Measurements from ENCODE around the gene PRM3.

Gene PRM3

DNA sequence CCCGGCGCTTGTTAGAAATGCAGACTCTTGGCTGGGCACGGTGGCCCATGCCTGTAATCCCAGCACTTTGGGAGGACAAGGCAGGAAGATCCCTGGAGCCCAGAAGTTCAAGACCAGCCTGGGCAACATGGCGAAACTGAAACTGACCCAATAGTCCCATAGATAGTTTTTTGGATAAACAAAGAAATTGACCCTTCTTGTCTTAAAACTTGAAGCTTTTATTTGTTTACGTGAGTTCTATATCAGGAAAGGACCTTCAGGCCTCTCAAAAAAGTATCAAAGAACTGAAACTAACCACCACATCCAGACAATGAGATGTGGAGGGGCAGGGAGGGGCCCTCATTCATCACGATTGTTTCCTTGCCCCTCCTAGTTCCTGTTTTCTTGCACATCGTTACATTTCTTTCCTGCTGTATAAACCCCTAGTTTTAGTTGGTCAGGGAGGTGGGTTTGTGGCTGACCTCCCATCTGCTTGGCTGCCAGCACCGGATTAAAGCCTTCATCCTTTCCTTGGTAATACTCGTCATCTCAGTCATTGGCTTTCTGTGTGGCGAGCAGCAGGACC is 37.6 kb upstream of the PRM3 start:
- H3K9me3 Mint-ChIP-seq = no peaks in the 10 kb centered on the region
- H3K27me3 Mint-ChIP-seq = no peaks in the 10 kb centered on the region
- peak; percentile 71 for ATAC-seq (replicated peaks; ENCODE audit: extremely low read depth, poor library complexity, severe bottlenecking)
- H3K4me3 Mint-ChIP-seq = peak overlapping the region; percentile 44
- H3K27ac Mint-ChIP-seq (ENCODE audit: low read depth) = peak overlapping the region; percentile 46
- DNase-seq (ENCODE audit: low spot score in 2 of 2) = peak in 1 of 2 donors; percentile 45
- peaks cover 2% of the 10 kb centered on the region for H3K36me3 Mint-ChIP-seq (ENCODE audit: insufficient read depth)
- H3K4me1 Mint-ChIP-seq = peaks cover 23% of the 10 kb centered on the region

DNA sequence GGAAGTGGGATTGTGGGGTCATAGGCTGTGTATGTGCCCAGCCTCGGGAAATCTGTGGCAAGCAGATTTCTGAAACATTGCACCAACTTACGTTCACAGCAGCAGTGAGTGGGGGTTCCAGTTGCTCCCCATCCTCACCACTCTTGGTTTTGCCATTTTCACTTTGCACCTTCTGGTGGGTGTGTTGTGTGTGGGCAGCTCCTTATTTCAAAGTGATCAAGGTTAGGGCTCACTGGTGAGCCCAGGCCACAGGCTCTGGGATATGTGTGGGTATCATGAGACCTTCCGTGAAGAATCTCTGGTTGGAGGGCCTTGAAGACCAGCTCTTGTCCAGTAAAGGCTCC is 37.2 kb upstream of the PRM3 start:
- Mint-ChIP-seq H3K4me1 (peaks cover 23% of the 10 kb centered on the region), H3K27ac (ENCODE audit: low read depth) (no peak overlapping the region), H3K27me3 (no peaks in the 10 kb centered on the region), H3K9me3 (no peaks in the 10 kb centered on the region), H3K4me3 (no peak overlapping the region), H3K36me3 (ENCODE audit: insufficient read depth) (peaks cover 2% of the 10 kb centered on the region)
- DNase-seq (ENCODE audit: low spot score in 2 of 2) (no peak), ATAC-seq (replicated peaks; ENCODE audit: extremely low read depth, poor library complexity, severe bottlenecking) (no peak)

DNA sequence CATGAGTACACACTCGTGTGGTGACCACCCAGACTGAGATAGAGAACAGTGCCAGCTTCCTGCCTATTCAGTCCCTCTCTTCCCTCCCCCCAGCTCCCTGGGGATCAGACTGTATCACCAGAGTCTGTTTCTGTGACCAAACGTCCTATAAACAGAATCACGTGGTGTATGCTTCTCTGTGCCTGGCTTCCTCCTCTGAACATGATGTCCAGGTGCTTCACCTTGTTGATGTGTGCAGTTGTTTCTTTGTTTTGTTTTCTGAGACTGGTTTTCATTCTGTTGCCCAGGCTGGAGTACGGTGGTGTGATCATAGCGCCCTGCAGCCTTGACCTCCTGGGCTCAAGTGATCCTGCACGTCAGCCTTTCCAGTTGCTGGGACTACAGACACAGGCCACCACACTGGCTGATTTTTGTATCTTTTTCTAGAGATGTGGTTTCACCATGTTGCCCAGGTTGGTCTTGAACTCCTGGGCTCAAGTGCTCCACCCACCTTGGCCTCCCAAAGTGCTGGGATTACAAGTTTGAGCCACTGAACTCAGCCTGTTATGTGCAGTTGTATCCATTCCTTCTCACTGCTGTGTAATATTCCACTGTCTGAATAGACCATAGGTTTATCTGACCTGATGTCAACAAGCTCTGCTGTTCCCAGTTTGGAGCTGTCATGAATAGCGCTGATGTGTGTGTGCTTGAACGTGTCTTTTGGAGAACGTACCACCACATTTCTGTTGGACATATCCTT is 36.6 kb upstream of the PRM3 start:
- Mint-ChIP-seq H3K27me3 (no peaks in the 10 kb centered on the region), H3K4me1 (peaks cover 23% of the 10 kb centered on the region), H3K36me3 (ENCODE audit: insufficient read depth) (peaks cover 2% of the 10 kb centered on the region), H3K9me3 (no peaks in the 10 kb centered on the region), H3K4me3 (no peak overlapping the region), H3K27ac (ENCODE audit: low read depth) (no peak overlapping the region)
- ATAC-seq (replicated peaks; ENCODE audit: extremely low read depth, poor library complexity, severe bottlenecking) (no peak), DNase-seq (ENCODE audit: low spot score in 2 of 2) (no peak)

DNA sequence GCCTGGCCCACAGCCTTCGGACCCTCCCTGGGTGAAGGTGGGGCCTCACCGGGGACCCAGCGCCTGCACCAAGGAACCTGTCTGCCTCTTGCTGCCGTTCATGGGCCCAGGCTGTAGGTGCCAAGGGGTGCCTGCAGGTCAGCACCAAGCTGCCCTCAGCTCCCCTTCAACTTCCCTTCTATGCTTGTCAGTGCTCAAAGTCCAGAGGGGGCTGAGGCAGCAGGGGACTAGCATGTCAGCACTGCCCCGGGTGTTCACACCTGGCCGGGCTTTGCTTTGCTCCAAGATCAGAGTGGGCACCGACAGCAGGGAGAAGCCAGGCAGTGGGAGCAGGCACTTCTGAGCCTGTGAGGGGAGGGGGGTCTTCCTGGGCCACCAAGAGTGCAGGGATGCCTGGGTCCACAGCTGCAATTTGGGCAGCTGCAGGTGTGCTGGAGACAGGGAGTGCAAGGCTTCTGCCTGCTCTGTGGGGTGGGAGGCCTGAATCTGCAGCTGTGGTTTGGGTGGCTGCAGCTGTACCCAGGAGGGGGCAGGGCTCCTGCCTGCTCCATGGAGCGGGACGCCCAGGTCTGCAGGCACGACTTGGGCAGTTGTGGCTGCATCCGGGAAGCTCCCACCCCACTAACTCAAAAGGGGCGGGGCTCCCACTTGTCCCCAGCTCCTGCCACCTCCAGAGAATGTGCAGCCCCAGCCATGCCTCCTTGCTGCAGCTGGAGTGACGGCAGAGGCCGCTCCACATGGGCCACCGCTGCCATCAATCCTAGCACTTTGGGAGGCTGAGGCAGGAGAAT is 35.3 kb upstream of the PRM3 start:
- Mint-ChIP-seq H3K27me3 (no peaks in the 10 kb centered on the region), H3K27ac (ENCODE audit: low read depth) (no peak overlapping the region), H3K36me3 (ENCODE audit: insufficient read depth) (peaks cover 2% of the 10 kb centered on the region), H3K4me3 (no peak overlapping the region), H3K9me3 (no peaks in the 10 kb centered on the region), H3K4me1 (peaks cover 23% of the 10 kb centered on the region)
- no peak for DNase-seq (ENCODE audit: low spot score in 2 of 2)
- no peak for ATAC-seq (replicated peaks; ENCODE audit: extremely low read depth, poor library complexity, severe bottlenecking)

DNA sequence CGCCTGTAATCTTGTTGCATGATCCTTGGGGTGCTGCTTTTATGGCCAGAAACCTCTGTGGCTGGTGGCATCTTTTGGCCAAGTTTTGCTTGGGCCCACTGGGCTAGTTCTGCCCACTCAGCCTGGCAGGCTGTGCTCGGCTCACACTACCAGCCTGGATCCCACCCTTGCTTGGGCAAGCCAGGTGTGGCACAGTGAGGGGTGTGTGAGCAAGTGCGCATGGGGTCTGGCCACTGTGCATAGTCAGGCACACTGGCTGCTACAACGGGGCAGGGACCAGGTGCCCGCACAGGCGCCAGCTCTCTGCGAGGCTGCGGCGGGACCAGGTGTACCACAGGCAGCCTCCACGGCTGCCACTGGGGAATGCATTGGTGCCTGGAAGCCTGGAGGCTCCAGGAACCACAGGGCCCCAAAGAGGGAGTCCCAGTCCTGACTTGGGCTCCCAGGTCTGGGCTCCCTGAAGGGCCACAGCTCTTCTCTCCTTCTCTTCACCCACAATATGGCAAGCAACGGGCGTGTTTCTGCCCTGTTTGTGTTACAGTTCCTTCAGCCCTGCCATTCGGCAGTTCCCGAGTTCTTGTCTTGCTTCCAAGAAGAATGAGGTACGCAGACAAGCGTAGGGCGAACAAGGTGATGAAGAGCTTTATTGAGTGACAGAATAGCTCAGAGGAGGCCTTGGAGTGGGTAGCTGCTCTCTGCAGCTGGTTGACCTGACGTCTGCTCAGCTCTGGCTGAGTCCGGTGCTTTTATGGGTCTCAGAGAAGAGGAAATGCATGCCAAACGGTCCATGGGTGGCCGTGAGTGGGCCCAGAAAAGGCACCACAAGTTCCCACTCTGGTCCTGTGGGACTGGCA is 34.4 kb upstream of the PRM3 start:
- no peak for ATAC-seq (replicated peaks; ENCODE audit: extremely low read depth, poor library complexity, severe bottlenecking)
- no peak overlapping the region for H3K27ac Mint-ChIP-seq (ENCODE audit: low read depth)
- H3K36me3 Mint-ChIP-seq (ENCODE audit: insufficient read depth) = peaks cover 2% of the 10 kb centered on the region
- H3K4me1 Mint-ChIP-seq = peaks cover 18% of the 10 kb centered on the region
- no peak for DNase-seq (ENCODE audit: low spot score in 2 of 2)
- H3K9me3 Mint-ChIP-seq = no peaks in the 10 kb centered on the region
- H3K4me3 Mint-ChIP-seq = no peak overlapping the region
- no peaks in the 10 kb centered on the region for H3K27me3 Mint-ChIP-seq

DNA sequence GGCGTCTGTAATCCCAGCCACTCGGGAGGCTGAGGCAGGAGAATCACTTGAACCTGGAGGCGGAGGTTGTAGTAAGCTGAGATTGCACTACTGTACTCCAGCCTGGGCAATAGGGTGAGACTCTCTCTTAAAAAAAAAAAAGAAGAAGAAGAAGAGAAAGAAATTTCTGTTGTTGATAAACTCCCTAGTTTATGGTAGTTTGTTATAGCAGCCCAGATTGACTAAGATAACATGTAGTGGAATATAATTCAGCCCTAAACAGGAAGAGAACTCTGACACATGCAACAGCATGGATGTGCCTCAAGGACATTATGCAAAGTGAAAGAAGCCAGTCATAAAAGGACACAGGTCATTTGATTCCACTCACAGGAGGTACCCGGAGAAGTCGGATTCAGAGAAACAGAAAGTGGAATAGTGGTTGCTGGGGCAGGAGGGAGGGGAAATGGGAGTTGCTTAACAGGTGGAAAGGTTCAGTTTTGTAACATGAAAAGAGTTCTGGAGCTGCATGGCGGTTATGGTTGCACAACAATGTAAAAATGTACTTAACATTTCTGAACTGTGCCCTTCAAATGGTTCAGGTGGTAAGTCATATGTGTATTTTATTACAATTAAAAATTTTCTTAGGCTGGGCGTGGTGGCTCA is 33.7 kb upstream of the PRM3 start:
- Mint-ChIP-seq H3K4me1 (peaks cover 14% of the 10 kb centered on the region), H3K27me3 (no peaks in the 10 kb centered on the region), H3K4me3 (no peak overlapping the region), H3K36me3 (ENCODE audit: insufficient read depth) (no peaks in the 10 kb centered on the region), H3K27ac (ENCODE audit: low read depth) (no peak overlapping the region), H3K9me3 (no peaks in the 10 kb centered on the region)
- ATAC-seq (replicated peaks; ENCODE audit: extremely low read depth, poor library complexity, severe bottlenecking) (no peak), DNase-seq (ENCODE audit: low spot score in 2 of 2) (no peak)

DNA sequence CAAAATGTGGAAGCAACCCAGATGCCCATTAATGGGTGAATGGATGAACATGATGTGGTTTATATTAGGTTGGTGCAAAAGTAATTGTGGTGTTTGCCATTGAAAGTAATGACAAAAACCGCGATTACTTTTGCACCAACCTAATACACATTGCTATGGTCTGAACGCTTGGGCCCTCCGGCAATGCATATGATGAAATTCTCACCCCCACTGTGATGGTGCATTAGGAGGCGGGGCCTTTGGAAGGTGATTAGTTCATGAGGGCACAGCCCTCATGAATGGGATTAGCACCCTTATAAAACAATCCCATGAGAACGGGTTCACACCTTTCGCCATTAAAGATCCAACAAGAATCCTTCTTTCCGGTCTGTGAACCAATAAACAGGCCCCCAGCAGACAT is 33.0 kb upstream of the PRM3 start:
- H3K4me1 Mint-ChIP-seq = peaks cover 9% of the 10 kb centered on the region
- H3K27ac Mint-ChIP-seq (ENCODE audit: low read depth) = no peak overlapping the region

DNA sequence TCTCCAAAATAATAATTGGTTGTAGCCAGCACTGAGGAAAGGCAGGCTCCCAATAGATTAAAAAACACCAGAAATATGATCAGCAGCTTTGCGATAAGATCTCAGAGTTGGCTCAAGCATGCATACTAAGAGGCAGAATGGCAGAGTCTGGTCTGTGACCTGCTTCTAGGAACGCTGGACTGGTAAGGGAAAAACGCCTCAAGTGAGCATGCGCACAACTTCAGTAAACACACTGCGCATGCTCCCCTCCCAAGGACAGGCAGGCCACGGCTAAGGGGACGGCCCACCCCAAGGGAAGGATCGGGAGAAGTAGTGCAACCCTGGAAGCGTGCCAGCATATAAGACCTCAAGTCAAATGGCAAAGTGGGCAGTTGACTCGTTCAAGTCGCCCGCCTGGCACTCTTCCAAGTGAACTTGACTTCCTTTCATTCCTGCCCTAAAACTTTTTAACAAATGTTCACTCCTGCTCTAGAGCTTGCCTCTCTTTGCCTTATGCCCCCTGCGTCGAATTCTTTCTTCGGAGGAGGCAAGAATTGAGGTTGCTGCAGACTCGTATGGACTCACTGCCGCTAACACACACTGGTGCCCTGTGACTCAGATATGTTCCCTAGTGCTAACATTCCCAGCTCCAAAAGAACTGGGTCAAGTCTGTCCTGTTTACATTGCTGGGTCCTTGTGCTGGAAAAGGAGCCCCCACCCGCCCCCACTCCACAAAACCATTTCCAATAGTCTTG is 30.1 kb upstream of the PRM3 start:
- no peak for DNase-seq (ENCODE audit: low spot score in 2 of 2)
- no peaks in the 10 kb centered on the region for H3K36me3 Mint-ChIP-seq (ENCODE audit: insufficient read depth)
- H3K27me3 Mint-ChIP-seq = no peaks in the 10 kb centered on the region
- no peak overlapping the region for H3K27ac Mint-ChIP-seq (ENCODE audit: low read depth)
- no peak for ATAC-seq (replicated peaks; ENCODE audit: extremely low read depth, poor library complexity, severe bottlenecking)
- H3K4me1 Mint-ChIP-seq = no peaks in the 10 kb centered on the region
- H3K9me3 Mint-ChIP-seq = no peaks in the 10 kb centered on the region
- H3K4me3 Mint-ChIP-seq = no peak overlapping the region

More for the DNA sequence above, 33.0 kb upstream of the PRM3 start:
- no peaks in the 10 kb centered on the region for H3K36me3 Mint-ChIP-seq (ENCODE audit: insufficient read depth)
- H3K4me3 Mint-ChIP-seq = no peak overlapping the region
- no peaks in the 10 kb centered on the region for H3K27me3 Mint-ChIP-seq
- no peaks in the 10 kb centered on the region for H3K9me3 Mint-ChIP-seq
- ATAC-seq (replicated peaks; ENCODE audit: extremely low read depth, poor library complexity, severe bottlenecking) (no peak), DNase-seq (ENCODE audit: low spot score in 2 of 2) (no peak)

DNA sequence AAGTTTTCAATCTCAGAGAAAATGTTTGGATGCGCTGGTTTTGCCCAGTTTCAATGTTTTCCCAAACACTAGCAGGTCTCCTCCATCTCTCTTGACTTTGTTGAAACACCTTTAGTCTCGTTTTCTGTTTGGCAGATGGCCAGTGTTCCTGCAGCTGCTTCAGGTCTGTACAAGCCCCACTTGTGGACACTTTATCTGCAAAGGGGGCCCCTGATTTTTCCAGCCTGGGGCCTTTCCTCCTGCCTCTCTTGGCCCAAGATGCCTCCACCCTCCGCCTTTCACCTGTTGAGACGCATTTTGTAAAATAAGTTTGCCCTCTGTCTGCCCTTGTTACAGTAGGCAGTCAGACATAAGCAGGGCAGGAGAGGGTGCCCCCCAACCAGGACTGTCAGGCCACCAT is 29.5 kb upstream of the PRM3 start:
- DNase-seq (ENCODE audit: low spot score in 2 of 2) (no peak), ATAC-seq (replicated peaks; ENCODE audit: extremely low read depth, poor library complexity, severe bottlenecking) (no peak)
- Mint-ChIP-seq H3K36me3 (ENCODE audit: insufficient read depth) (no peaks in the 10 kb centered on the region), H3K9me3 (no peaks in the 10 kb centered on the region), H3K27ac (ENCODE audit: low read depth) (no peak overlapping the region), H3K4me1 (peaks cover 2% of the 10 kb centered on the region), H3K27me3 (no peaks in the 10 kb centered on the region), H3K4me3 (no peak overlapping the region)

DNA sequence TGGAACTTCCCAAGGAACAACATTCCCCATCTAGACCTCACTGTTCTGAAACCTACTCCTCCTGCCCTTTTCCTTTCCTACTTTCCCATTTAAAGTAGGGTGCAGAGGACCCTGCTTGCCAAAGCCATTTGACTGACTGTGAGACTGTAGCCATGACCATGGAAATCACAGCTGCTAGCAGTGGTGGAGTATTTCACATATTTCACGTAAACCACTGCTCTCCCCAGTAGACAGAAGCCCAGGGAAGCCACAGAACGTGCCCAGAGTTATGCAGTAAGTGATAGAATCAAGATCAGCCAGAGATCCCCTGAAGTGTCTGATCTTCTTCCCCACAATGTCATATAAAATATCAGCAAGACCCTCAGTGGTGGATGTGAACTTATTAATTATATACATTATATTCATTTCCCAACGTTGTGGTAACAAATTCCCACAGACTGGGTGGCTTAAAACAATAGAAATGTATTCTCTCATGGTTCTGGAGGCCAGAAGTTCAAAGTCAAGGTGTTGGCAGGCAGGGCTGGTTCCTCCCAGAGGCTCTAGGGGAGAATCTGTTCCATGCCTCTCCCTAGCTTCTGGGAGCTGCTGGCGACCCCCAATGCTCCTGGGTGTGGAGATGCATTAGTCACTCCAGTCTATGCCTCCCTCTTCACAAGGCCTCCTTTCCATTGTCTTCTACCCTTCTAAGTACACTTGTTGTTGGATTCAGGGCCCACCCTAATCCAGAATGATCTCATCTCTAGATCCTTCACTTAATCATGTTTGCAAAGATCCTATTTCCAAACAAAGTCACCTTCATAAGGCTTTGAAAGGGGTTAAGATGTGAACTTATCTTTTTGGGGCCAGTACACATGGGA is 28.4 kb upstream of the PRM3 start:
- DNase-seq (ENCODE audit: low spot score in 2 of 2) (no peak), ATAC-seq (replicated peaks; ENCODE audit: extremely low read depth, poor library complexity, severe bottlenecking) (no peak)
- H3K36me3 Mint-ChIP-seq (ENCODE audit: insufficient read depth) = no peaks in the 10 kb centered on the region
- no peak overlapping the region for H3K27ac Mint-ChIP-seq (ENCODE audit: low read depth)
- H3K27me3 Mint-ChIP-seq = no peaks in the 10 kb centered on the region
- H3K4me3 Mint-ChIP-seq = no peak overlapping the region
- no peaks in the 10 kb centered on the region for H3K9me3 Mint-ChIP-seq
- peaks cover 13% of the 10 kb centered on the region for H3K4me1 Mint-ChIP-seq

DNA sequence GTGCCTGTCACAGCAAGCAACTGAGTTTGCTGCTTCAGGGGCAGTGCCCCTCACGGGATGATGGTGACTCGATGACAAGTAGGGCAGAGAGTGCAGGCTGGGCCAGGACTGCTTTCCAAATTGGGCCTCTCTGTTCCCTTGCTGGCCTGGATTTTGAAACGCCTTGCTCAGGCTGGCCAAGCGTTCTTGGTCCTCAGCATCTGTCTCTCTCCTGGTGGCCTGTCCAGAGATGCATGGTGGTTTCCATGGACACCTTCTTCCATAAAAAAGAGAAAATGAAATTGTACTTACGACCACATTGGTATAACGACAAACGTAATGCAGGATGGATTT is 27.1 kb upstream of the PRM3 start:
- H3K4me1 Mint-ChIP-seq = peaks cover 14% of the 10 kb centered on the region
- no peak overlapping the region for H3K27ac Mint-ChIP-seq (ENCODE audit: low read depth)
- no peak overlapping the region for H3K4me3 Mint-ChIP-seq
- H3K36me3 Mint-ChIP-seq (ENCODE audit: insufficient read depth) = no peaks in the 10 kb centered on the region
- DNase-seq (ENCODE audit: low spot score in 2 of 2) (no peak), ATAC-seq (replicated peaks; ENCODE audit: extremely low read depth, poor library complexity, severe bottlenecking) (no peak)
- H3K9me3 Mint-ChIP-seq = no peaks in the 10 kb centered on the region
- H3K27me3 Mint-ChIP-seq = no peaks in the 10 kb centered on the region
